Suprapubic skin (tissue), 4 donors: ENCODE results near the gene GAN. TPM values are rescaled to one million over a fixed set of nuclear protein-coding genes. Genes with fewer than 3 reads are reported as not detected.

Experiments
- DNase-seq, 2 donors: peaks; one replicate each; pipeline ENCODE4 v3.0.0-alpha.2; 2019; ENCODE audit warnings: low spot score in 2 of 2
- H3K27ac ChIP-seq: fragments of 200-600 bp; sonication (generic); one replicate; pipeline ENCODE4 v1.5.1; 2019
- H3K27me3 ChIP-seq: fragments of 200-600 bp; sonication (generic); one replicate; pipeline ENCODE4 v1.5.1; 2019
- H3K36me3 ChIP-seq: fragments of 200-600 bp; sonication (generic); one replicate; pipeline ENCODE4 v1.5.1; 2019
- H3K4me1 ChIP-seq: fragments of 200-600 bp; sonication (generic); one replicate; pipeline ENCODE4 v1.5.1; 2019
- H3K4me3 ChIP-seq: fragments of 200-600 bp; sonication (generic); one replicate; pipeline ENCODE4 v1.5.1; 2019; ENCODE audit warnings: mild to moderate bottlenecking
- H3K9me3 ChIP-seq: fragments of 200-600 bp; sonication (generic); one replicate; pipeline ENCODE4 v1.5.1; 2019
- CTCF ChIP-seq, 2 donors: fragments of 200-600 bp in 1 of 2; fragments of 450-650 bp in 1 of 2; sonication (generic) in 1 of 2; IDR thresholded peaks; one replicate each; pipeline ENCODE4 v1.5.1; 2016 to 2019; ENCODE audit warnings: antibody characterized with exemption in 2 of 2, mild to moderate bottlenecking in 1 of 2, moderate library complexity in 1 of 2
- EP300 ChIP-seq: sonication (generic); formaldehyde crosslinking; IDR thresholded peaks from one replicate; pipeline ENCODE4 v1.6.1; 2017; ENCODE audit warnings: antibody characterized with exemption
- POLR2A ChIP-seq, 2 donors: fragments of 450-650 bp; IDR thresholded peaks; one replicate each; pipeline ENCODE4 v1.6.1; 2017; ENCODE audit warnings: antibody characterized with exemption in 2 of 2, mild to moderate bottlenecking in 2 of 2, moderate library complexity in 2 of 2
- POLR2AphosphoS5 ChIP-seq, 3 donors: sonication (generic); formaldehyde crosslinking; IDR thresholded peaks; one replicate each; pipeline ENCODE4 v1.6.1; 2017; ENCODE audit warnings: antibody characterized with exemption in 3 of 3
- WGBS: methylation state at CpG from one replicate; pipeline ENCODE4 v1.1.5; 2018; 5-methylcytosine and 5-hydroxymethylcytosine counted together
- total RNA-seq, 4 donors: library from RNA; depleted of rRNA; stranded (reverse); fragments of >200 nt; gene quantifications; one replicate each; pipeline ENCODE4 v1.1.0, GENCODE V29; 2016

Gene GAN
- total RNA-seq, 4 donors from 2014 or later, result 74.3 to 168 (median 130) TPM

- no peak overlapping the region for H3K27ac ChIP-seq
- H3K36me3 ChIP-seq, result peaks cover 20% of the 10 kb centered on the region
- no peaks in the 10 kb centered on the region for H3K4me1 ChIP-seq
- no peaks in the 10 kb centered on the region for H3K27me3 ChIP-seq
- TF ChIP-seq CTCF (IDR thresholded peaks at IDR 0.05) (no peak), EP300 (no peak), POLR2A (IDR thresholded peaks at IDR 0.05) (no peak), POLR2AphosphoS5 (IDR thresholded peaks at IDR 0.05) (no peak)
- 92% methylated on average over 4 of the region's 4 CpGs for WGBS
- DNase-seq, result no peak
- H3K9me3 ChIP-seq, result peaks cover 13% of the 10 kb centered on the region
- no peak overlapping the region for H3K4me3 ChIP-seq
These were observed 35.5 kb downstream of the GAN start for GRCh38 chr16:81350306-81350615.

- TF ChIP-seq CTCF (IDR thresholded peaks at IDR 0.05) (no peak), EP300 (no peak), POLR2A (IDR thresholded peaks at IDR 0.05) (no peak), POLR2AphosphoS5 (IDR thresholded peaks at IDR 0.05) (no peak)
- WGBS, result 97% methylated on average over 3 of the region's 3 CpGs
- Histone ChIP-seq H3K27ac (no peak overlapping the region), H3K27me3 (no peaks in the 10 kb centered on the region), H3K36me3 (peaks cover 46% of the 10 kb centered on the region), H3K4me1 (no peaks in the 10 kb centered on the region), H3K9me3 (no peaks in the 10 kb centered on the region), H3K4me3 (no peak overlapping the region)
- DNase-seq, result no peak
These were observed 39.1 kb downstream of the GAN start for GRCh38 chr16:81353895-81354294.

GRCh38 chr16:81357711-81358260 lies 43.0 kb downstream of the GAN start:
- H3K4me3 ChIP-seq, result no peak overlapping the region

GRCh38 chr16:81358860-81359259 lies 44.1 kb downstream of the GAN start:
- 89% methylated on average over 1 of the region's 1 CpG for WGBS
- Histone ChIP-seq H3K27ac (no peak overlapping the region), H3K27me3 (no peaks in the 10 kb centered on the region), H3K9me3 (no peaks in the 10 kb centered on the region), H3K4me1 (no peaks in the 10 kb centered on the region), H3K36me3 (peaks cover 80% of the 10 kb centered on the region), H3K4me3 (no peak overlapping the region)
- DNase-seq, result no peak
- TF ChIP-seq EP300 (no peak), POLR2A (IDR thresholded peaks at IDR 0.05) (no peak), POLR2AphosphoS5 (IDR thresholded peaks at IDR 0.05) (no peak), CTCF (IDR thresholded peaks at IDR 0.05) (no peak)

More at GRCh38 chr16:81357711-81358260, 43.0 kb downstream of the GAN start:
- H3K27ac ChIP-seq, result no peak overlapping the region
- TF ChIP-seq POLR2AphosphoS5 (IDR thresholded peaks at IDR 0.05) (no peak), POLR2A (IDR thresholded peaks at IDR 0.05) (no peak), EP300 (no peak), CTCF (IDR thresholded peaks at IDR 0.05) (no peak)
- H3K36me3 ChIP-seq, result peaks cover 69% of the 10 kb centered on the region
- DNase-seq, result no peak
- WGBS, result 93% methylated on average over 9 of the region's 9 CpGs
- H3K9me3 ChIP-seq, result no peaks in the 10 kb centered on the region
- no peaks in the 10 kb centered on the region for H3K4me1 ChIP-seq
- no peaks in the 10 kb centered on the region for H3K27me3 ChIP-seq

- no peaks in the 10 kb centered on the region for H3K27me3 ChIP-seq
- H3K27ac ChIP-seq, result no peak overlapping the region
- DNase-seq, result no peak
- peaks cover 82% of the 10 kb centered on the region for H3K36me3 ChIP-seq
- H3K4me3 ChIP-seq, result no peak overlapping the region
- 83% methylated on average over 2 of the region's 2 CpGs for WGBS
- H3K9me3 ChIP-seq, result no peaks in the 10 kb centered on the region
- no peak for TF ChIP-seq POLR2AphosphoS5 (IDR thresholded peaks at IDR 0.05)
- no peak for TF ChIP-seq POLR2A (IDR thresholded peaks at IDR 0.05)
- H3K4me1 ChIP-seq, result no peaks in the 10 kb centered on the region
These were observed 45.4 kb downstream of the GAN start for GRCh38 chr16:81360135-81360534.

- Histone ChIP-seq H3K27ac (no peak overlapping the region), H3K4me1 (no peaks in the 10 kb centered on the region), H3K27me3 (no peaks in the 10 kb centered on the region), H3K9me3 (no peaks in the 10 kb centered on the region), H3K4me3 (no peak overlapping the region), H3K36me3 (peaks cover 86% of the 10 kb centered on the region)
- TF ChIP-seq POLR2AphosphoS5 (IDR thresholded peaks at IDR 0.05) (no peak), POLR2A (IDR thresholded peaks at IDR 0.05) (no peak), CTCF (IDR thresholded peaks at IDR 0.05) (no peak), EP300 (no peak)
- WGBS, result 86% methylated on average over 3 of the region's 3 CpGs
- DNase-seq, result no peak
These were observed 51.0 kb downstream of the GAN start for GRCh38 chr16:81365731-81366130.
